Stimulated activated CD4-positive, alpha-beta T cell treated with anti-CD3 and anti-CD28 coated beads, Interleukin-2, amount 100 ng/mL, for 48 hours (primary cell): ENCODE results near the gene SLC12A7.
"Not testable (repeated sequence)": the region's sequence is repeated elsewhere in the genome, so short reads cannot be mapped to it uniquely, and the experiment has no call there.

Source experiments
- DNase-seq, 2 donors: peaks; one replicate each; pipeline ENCODE4 v3.0.0-alpha.2; 2020

The SLC12A7 gene

DNA sequence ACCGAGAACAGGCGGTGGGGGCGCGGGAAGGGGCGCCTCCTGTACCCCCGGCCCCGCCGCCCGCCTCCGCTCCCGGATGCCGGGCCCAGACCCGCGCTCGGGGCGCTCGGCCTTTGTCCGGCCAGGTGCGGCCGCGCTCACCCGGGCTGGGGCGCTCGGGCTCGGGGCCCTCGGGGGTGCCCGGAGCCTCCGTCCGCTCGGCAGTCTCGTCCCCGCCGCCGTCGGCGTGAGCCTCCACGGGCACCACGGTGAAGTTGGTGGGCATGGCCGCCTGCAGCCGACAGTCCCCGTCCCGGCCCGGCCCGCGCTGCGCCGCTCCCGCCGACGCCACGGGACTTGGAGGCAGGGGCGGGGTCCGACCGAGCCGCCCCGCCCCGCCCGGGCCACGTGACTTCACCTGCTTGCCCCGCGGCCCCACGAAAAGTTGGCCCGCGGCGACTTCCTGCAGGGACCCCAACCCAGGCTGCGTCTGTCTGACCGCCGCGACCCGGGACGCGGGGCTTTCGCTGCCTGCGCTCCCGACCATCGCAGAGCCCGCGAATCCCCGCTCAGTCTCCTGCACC, at the start of gene SLC12A7:
Gene SLC12A7, minus strand, starts transcription at position 337 of the 563 bp plus-strand sequence. Its CDS starts 72 bp downstream, at position 265.
- peak; percentile 53 to 65 for DNase-seq

DNA sequence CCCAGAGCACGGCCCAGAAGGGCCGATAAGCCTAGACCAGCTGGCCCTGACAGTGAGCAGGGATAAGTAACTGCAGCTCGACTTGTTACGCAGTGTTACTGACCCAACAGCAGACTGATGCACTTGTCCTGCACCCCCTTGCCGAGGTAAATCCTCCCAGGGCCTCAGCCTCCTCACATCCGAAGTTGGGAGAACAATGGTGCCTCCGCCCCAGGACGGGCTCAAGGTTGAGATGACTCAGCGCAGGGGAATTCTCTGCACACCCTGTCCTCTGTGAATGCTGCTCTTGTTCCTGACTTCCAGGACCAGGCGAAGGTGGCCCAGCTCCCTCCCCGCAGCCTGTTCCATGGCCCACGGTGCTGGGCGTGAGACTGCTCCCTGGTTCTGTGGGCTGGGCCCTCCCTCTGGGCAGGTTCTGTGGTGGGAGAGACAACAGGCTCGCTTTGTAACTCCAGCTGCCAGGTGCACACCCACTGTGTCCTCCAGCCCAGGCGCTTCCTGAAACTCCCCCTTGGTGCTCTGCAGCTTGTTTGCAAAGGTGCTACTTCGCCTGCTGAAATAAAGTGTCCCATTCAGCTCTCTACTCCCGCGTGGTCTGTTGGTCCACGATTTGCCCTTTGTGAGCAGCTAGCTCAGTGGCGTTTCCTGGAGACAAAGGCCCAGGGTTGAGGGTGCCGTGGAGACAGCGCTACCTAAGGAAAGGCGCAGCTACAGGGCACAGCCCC, 49.4 kb upstream of the SLC12A7 start:
- DNase-seq = no peak

DNA sequence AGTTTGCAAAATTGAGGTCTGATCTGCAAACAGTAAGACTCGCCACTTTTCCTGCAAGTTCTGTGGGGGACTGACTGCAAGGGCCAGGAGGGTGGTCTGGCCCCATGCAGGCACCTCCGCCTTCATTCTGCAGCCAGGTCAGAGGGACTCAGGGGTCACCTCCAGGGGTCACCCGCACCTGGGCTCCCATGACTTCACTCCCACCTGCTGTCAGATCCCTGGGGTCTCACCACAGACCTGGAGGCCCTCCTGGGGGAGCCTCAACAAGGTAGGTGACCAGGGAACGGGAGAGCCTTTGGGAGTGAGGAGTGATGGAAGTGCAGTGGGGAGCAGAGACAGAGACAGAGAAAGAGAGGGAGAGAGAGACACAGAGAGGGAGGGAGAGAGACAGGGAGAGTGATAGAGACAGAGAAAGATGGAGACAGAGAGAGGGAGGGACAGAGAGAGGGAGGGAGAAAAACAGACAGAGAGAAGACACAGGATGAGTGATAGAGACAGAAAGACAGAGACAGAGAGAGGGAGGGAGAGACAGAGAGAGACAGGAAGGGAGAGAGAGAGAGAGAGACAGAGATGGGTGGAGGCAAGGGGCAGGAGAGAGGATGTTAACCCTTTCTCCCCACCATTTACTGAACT, 48.0 kb upstream of the SLC12A7 start:
- no peak for DNase-seq

DNA sequence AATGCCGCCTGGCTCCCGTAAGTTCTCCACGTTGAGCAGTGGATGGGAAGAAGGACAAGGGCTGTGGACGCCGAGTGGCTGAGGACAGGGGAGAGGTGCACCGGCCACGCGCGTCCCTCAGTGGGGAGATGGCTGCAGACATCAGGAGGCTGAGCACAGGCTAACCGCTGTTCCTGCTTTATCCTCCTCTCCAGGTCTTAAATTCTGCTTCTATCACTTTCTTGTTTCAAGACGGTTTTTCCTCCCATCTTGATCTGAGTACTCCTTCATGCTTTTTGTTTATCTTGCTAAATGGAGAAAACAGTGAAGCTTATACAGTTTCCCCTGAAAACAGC, 47.4 kb upstream of the SLC12A7 start:
- DNase-seq = no peak

DNA sequence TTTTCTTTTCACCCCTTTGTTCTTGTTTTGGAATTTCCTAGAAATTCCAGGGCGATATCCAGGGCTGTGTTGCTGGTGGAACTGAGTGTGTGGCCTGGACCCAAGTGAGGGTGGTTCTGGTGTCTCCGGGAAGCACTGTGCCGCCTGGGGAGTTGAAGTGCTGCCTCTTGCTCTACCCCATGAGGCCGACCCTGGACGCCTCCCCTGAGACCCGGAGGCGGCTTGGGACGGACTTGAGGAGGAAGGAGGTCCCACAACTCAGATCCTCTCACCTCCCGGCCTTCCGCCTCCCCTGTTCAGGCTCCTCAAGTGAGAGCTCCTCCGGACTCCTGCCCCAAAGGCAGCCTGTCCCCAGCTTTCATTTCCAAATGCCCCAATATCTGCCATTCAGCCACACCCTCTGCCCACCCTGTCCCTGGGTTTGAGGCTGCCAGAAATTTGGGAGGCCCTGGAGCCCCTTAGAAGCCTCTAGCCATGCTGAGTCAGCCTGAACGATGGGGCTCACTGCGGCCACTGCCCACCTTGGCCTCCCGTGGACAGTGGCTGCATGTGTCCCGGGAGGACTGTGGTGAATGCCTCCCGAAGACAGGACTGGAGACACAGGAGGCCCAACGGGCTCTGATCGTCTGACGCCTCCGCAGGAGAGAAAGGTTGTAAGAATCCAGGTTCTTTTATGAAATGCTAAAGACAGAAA, 46.9 kb upstream of the SLC12A7 start:
- no peak for DNase-seq

DNA sequence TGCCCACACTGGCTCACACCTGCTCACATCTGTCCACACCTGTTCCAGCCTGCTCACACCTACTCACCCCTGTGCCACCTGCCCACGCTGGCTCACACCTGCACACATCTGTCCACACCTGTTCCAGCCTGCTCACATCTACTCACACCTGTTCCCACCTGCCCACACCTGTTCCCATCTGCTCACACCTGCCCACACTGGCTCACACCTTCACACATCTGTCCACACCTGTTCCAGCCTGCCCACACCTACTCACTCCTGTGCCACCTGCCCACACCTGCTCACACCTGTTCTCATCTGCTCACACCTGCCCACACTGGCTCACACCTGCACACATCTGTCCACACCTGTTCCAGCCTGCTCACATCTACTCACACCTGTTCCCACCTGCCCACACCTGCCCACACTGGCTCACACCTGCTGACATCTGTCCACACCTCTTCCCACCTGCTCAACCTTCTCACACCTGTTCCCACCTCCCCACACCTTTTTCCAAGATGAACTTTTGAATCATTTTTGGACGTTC, 45.7 kb upstream of the SLC12A7 start:
- DNase-seq = not testable (repeated sequence)

DNA sequence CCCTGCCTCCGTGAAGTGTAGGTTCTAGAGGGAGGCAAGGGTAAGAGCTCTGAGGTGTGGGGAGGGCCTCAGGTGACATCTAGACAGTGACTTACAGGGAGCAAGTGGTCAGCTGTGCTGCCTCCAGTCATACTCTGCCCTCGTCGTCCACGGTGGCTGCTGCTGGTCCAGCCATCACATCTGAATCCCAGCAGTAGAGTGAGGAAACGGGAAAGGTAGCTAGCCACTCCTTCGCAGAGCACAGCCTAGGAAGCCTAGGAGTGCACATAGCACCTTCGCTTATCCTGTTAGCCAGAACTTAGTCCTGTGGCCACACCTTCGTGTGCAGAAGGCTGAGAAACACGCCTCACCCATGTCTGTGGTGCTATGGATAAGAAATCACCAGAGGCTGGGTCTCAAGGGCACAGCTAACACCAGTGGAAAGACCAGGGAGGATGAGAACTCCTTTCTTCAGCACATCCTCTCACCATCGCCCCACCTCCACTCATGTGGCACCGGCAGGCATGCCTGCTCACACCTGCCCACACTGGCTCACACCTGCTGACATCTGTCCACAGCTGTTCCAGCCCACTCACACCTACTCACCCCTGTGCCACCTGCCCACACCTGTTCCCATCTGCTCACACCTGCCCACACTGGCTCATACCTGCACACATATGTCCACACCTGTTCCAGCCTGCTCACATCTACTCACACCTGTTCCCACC, 45.0 kb upstream of the SLC12A7 start:
- DNase-seq = no peak

DNA sequence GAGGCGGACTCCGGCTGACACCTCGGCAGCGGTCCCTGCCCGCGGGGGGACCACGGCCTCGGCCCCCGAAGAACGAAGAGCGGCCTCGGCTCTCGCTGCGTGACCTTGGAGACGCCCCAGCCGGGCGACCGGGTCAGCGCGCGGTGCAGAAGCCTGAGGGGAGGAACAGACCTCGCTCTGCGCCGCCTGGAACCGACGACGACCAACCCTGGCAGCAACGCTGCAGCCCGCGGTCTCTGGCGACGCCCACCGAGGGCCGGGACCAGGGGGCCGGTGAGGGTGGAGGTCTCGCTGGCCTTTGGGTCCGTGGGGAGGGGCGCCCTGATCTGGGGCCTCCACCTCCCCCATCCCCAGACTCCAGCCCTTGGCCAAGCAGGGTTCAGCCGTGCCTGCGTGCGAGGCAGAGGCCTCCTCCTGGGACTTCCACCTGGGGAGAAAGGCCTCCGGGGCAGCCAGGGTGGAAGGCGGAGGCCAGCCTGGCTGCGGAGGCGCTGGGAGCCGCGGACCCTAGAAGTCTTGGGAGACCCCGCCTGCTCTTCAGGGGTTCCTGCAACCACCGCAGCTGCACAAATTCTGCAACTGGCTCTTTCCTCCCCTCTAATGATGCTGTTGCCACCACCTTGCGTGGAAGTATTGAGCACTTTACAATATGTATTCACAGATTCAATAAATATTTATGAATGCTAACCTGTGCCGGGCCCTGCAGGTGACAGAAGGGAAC, 44.3 kb upstream of the SLC12A7 start:
- DNase-seq = no peak

DNA sequence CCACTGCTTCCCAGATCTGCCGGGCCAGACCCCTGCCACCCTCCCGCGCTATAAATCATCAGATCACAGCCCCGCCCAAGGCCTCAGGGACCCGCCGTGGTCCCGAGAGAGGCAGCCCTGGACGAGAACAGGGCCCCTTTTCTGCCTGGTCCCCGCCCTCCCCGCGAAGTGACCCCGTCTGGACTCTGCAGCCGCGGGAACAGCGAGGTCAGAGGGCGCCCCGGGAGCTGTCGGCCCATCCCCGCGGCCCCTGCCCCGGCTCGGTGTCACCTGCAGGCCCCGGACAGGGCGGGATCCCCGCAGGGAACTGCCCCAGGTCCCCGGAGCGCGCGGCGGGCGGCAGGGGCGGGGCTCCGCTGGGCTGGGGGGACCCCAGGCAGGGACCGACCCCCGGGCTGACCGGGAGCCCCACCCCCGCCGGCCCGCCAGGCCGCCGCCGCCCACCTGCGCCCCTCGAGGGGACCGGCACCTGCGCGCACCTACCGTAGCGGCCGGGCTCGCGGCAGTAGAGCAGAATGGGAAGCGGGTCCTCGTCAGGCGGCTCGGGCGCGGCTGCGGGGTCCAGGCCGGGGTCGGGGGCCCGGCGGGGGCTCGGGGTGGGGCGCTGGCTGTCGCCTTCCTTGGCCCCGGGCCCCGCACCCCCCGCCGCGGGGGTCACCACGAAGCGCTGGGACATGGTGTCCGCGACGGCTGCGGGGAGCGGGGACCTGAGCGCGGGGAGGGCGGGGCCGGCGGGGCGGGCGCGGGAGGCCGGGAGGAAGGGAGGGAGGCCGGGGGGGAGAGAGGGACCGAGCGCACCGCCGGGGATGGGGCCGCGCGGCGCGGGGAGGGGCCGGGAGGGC, 43.5 kb upstream of the SLC12A7 start:
- DNase-seq = no peak

DNA sequence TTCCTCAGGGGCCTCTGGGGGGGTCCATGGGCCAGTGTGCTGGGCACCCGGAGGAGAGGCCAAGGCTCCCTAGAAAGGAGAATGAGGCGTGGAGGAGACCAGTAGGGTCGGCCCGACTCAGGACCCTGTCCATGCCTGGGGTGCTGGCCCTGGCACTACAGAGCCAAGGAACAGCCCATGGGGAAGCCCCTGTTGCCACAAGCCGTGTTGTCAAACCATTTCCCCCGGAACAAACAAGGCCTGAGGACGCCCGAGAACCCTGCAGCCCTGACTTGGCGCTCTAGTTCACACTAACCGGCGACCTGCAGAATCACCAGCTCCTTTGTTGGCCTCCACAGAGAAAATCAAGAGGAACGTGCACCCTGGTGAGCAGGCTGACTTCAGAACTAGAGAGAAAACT, 41.6 kb upstream of the SLC12A7 start:
- no peak for DNase-seq

DNA sequence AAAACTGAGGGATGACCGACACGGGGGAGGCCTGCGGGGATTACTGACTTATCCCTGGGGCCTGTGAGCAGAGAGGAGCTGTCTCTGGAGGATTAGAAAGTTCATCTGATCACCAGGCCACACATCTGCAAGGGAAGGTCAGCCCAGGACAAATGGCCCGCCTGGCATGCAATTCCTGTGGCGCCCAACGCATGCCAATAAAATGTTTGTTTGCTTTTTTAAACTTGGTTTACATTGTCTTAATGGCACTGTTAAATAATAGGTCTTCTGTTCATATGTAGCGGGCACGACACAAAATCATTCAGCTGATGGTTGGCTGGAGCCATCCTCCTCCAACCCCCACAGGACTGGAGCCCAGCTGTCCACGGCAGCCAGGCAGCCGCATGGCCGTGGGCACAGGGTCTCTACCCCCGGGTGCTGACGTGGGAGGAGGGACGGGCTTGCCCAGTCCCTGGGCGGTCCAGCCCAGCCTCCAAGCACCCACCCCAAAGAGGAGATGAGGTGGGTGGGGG, 41.0 kb upstream of the SLC12A7 start:
- DNase-seq = no peak

DNA sequence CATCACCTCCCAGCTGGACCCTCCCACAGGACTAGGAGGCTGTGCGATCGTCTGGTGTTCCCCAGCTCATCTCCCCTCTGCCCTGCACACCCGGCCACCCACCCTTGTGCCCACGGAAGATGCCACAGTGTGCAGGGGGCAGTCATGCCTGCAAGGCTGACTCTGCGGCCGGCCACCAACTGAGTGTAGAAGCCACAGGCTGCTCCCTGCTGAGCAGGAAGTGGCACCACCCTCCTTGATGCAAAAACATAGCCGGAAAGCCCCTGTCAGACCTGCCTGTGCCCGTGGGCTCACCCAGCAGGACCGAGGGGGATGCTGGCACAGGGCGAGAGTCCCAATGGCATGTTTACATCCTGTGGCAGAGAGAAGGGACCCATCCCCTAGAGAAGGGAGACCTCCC, 40.3 kb upstream of the SLC12A7 start:
- DNase-seq = no peak

DNA sequence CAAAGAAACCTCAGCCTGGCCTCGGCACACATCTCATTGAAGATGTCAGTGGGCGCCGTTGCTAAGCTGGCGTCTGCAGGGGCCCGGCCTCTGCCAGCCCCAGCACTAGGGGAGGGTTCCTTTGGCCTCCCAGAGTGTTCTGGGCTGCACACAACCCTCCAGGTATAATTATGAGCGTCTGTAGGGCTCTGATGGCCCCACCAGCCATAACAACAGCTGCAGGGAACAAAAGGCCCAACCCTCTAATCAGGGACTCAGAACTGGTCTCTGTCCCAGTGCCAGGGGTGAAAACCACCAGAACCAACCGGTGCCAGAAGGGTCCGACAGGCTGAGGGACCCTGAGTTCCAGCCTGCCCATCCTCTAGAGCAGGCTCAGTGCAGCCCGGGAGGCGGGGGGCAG, 39.5 kb upstream of the SLC12A7 start:
- DNase-seq = no peak

DNA sequence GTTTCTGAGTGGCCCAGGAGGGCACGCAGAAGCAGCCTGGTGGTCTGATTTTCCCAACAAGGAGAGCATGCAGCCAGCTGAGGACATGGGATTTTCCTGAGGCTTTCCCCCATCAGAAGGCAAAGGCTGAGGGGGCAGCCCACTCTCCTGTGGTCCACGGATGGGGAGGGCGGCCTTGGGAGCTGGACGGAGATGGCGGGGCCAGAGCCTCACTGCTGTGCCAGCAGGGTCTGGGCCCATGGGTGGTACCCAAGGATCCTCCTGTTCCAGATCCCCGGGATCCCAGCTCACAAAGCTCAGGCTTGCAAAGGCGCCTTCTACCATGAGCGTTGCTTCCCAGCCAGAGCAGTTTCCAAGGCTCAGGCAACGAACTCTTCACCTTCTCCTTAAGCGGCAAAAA, 39.0 kb upstream of the SLC12A7 start:
- no peak for DNase-seq

DNA sequence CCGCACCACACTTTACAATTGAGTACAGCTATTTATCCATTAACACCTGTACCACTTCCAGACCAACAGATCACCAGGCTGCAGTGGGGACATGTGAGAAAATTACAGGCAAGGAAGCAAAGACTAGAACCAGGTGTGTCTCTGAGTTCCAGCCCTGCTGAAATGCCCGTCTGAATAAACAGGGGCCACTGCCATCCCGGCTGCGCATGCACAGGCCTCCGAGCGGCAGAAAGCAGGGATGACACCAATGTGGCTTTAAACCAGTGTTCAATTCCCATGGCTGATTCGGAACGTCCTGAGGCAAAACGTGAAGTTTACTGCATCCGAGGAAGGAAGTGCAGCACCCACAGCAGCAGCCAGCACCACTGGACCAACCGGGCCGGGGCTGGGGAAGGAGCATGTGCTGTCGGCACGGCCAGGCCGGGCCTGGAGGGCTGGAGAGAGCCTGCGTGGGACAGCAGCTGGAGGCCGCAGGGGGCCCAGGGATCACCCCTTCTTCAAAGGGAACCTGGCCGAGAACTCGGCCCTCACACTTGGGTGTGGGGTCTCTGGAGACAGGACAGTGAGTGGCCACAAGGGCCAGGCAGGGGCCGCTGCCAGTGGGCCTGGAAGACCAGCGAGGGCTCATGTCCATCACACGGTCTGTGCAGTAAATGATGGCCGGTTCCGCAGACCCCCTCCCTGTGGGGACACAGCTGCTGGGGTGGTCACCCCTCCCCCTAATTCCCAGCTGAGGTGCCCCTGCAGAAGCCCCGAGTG, 33.0 kb upstream of the SLC12A7 start:
- no peak for DNase-seq

DNA sequence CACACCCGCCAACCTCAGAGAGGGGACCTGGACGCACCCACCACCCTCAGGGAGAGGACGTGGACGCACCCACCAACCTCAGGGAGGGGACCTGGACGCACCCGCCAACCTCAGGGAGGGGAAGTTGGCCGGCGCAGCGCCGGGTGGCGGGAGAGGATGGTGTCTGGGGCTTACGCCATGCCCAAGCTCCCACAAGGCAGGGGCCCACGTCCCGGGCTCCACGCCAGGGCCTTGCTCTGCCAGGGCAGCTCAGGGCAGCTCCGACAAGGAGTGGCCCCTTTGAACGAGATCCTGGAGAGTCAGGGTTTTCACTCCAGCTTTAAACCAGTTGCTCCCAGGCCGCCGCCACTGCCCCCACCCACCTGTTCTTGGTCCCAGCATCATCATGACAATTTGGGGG, 32.2 kb upstream of the SLC12A7 start:
- DNase-seq = no peak

DNA sequence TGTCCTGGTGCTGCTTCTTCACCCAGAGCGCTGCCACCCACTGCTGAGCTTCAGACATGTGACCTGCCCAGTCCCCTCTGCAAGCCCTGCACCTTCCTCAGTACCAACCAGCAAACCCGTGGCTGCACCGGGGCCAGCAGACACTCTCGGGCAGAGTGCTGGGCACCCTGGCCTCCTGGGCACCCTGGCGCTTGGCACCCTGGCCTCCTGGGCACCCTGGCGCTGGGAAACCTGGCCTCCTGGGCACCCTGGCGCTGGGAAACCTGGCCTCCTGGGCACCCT, 31.7 kb upstream of the SLC12A7 start:
- no peak for DNase-seq

DNA sequence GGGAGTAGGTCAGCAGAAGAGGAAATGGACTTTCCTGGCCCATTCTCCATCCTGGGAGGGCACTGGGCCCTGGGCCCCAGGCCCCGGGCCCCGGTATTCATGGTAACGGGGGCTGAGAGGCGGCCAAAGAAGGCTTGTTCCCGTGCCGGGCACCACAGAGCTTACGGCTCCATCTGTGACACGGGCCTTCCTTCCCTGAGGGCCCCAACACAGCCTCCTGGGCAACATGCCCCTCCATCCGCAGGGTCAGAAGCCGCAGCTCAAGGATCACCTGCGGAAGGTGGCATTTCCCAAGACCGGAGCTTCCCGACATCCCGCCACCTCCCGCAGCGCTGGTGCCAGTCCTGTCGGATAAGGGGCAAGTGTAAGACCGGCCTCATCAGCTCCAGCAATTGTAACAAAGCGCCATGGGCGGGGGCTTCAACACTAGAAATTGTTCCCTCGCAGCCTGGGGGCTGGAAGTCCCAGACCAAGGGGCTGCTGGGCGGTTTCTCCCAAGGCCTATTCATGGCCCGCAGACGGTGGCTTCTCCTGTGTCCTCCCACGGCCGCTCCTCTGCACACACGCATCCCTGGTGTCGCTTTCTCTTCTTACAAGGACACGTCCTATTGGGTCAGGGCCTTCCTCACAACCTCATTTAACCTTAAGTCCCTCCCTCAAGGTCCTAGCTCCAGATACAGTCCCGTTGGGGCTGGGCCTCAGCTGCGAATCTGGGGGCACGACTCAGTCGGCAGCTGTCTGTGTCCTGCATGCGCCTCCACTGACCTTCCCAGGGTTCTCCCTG, 31.2 kb upstream of the SLC12A7 start:
- DNase-seq = no peak

DNA sequence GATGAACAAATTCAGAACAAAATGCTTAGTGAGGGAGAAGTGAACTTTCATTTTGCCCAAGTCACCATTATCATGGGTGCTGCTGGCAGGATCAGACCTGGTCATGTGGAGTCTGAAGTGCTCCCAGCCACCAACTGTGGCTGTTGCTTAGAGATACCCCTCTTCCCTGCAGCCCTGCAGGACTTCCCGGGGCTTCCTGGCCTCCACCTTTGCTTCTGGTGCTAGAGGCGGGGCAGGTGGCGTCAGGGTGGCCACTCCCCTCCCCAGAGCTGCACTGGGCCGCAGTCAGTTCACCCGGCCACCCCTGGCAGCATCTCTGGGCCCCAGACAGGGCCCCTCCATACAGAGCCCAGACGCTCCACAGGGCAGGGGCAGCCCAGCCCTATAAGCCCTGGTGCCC, 30.0 kb upstream of the SLC12A7 start:
- no peak for DNase-seq

DNA sequence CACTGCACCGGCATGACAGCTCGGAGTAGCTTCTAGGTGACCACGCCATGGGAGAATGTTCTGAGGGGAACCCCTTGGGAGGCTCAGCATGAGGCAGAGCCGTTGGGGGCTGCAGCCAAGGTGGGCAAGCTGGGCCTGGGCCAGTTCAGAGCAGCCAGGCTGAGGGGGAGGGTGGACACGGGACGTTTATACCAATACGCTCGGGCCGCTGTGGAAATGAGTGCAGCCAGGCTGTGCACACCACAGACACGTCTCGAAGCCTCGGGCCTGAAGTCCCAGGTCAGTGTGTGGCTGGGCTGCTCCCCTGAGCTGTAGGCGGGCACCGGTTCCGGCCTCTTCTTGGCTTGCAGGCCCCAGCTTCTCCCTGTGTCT, 28.9 kb upstream of the SLC12A7 start:
- no peak for DNase-seq
